A549 treated with Hydrocortisone at 1 μM for 4 hours (cell line): ENCODE measurements around the gene IGFBP4. TPM values are rescaled to one million over a fixed set of nuclear protein-coding genes. Genes with fewer than 3 reads are reported as not detected.

Experiments used
- total RNA-seq: library from RNA; stranded (reverse); fragments of 200-300 nt; extraction: Qiagen RNA extraction; gene quantifications from 5 replicates; pipeline ENCODE4 v1.2.3, GENCODE V29; 2022

The IGFBP4 gene
- total RNA-seq: 2,310 to 2,905 TPM (median 2,776 TPM) in 5 replicates

DNA sequence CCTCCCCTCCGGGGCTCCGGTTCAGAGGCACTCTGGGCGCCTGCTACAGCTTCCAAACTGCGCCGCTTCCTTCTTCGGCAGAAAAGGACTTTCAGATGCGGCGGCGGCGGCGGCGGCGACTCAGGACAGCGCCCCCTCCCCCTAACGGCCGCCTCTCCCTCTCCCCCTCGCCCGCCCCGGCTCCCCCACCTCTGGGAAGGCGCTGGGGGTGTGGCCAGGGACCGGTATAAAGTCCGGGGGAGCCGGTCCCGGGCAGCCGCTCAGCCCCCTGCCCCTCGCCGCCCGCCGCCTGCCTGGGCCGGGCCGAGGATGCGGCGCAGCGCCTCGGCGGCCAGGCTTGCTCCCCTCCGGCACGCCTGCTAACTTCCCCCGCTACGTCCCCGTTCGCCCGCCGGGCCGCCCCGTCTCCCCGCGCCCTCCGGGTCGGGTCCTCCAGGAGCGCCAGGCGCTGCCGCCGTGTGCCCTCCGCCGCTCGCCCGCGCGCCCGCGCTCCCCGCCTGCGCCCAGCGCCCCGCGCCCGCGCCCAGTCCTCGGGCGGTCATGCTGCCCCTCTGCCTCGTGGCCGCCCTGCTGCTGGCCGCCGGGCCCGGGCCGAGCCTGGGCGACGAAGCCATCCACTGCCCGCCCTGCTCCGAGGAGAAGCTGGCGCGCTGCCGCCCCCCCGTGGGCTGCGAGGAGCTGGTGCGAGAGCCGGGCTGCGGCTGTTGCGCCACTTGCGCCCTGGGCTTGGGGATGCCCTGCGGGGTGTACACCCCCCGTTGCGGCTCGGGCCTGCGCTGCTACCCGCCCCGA lies at the start of gene IGFBP4:
TSS of gene IGFBP4 (plus strand) at position 255 of the 792 bp plus-strand sequence. CDS start at position 541, 286 bp downstream.

DNA sequence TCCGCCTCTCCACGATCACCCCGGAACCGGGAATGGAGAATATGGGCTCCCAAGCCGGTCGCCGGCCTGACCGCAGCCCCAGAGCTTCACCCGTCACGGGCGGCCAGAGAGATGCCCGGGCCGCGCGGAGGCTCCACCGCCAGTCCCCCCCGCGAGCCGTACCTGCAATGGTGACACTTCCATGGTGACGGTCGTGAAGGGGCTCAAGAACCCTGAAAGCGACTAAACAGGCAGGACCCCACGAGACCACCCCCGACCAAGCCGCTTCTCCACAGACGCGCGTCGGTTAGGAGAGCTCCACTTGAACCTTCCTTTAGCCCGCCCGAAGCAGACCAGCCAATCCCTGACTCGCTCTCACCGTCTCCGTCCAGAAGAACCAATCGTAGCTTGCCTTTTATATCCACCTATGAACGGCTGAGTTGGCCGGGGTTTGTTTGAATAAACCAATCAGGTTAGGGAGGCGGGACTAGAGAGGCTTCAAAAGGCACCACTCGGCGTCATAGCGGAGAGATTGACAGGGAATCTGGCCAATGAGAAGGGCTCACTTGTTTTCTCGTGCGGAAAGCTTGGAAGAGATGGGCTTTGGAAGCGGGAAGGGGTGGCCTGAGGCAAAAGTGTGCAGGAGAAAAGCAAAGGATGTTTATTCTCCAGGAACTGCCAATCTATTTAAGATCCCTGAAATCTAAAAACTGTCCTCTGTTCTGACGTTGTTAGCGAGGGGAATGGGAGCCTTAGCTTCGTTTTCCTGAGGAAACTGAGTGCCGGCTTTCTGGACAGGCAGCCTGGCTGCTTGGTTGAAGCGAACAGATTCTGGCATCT lies 25.4 kb upstream of the IGFBP4 start, which contains the start of gene TOP2A:
TSS of gene TOP2A (minus strand) at position 288 of the 819 bp plus-strand sequence. CDS start at position 183, 105 bp downstream.

GRCh38 chr17:40501499-40501911 lies 58.3 kb downstream of the IGFBP4 start, which contains the start of gene TNS4:
TSS of gene TNS4 (minus strand) at chr17:40501623. CDS start at chr17:40496425, 5,198 bp downstream.

Other genes starting within 250 kb of the IGFBP4 start
- 18.2 to 23.5 TPM (median 21.5 TPM) in 5 replicates for gene WIPF2, start 224.1 kb upstream of the IGFBP4 start, total RNA-seq
- gene CDC6, start 155.6 kb upstream of the IGFBP4 start, total RNA-seq: 46.8 to 55.1 TPM (median 50.8 TPM) in 5 replicates
- gene RARA, start 134.3 kb upstream of the IGFBP4 start, total RNA-seq: 40.3 to 48.3 TPM (median 42.5 TPM) in 5 replicates
- 0.80 to 1.4 TPM (median 0.96 TPM) in 5 replicates for gene GJD3, start 78.7 kb upstream of the IGFBP4 start, total RNA-seq
- 183 to 274 TPM (median 213 TPM) in 5 replicates for gene TOP2A, start 25.6 kb upstream of the IGFBP4 start, total RNA-seq
- gene TNS4, start 58.2 kb downstream of the IGFBP4 start, total RNA-seq: 192 to 284 TPM (median 275 TPM) in 5 replicates
- gene CCR7, start 122.0 kb downstream of the IGFBP4 start, total RNA-seq: 0.73 to 1.5 TPM (median 0.97 TPM) in 5 replicates
- gene SMARCE1, start 204.4 kb downstream of the IGFBP4 start, total RNA-seq: 103 to 112 TPM (median 105 TPM) in 5 replicates
- 0.31 to 0.58 TPM (median 0.43 TPM) in 4 of 5 replicates, not detected in the other for gene KRT222, start 221.7 kb downstream of the IGFBP4 start, total RNA-seq